GM12891 (cell line): ENCODE results near the gene FCER1G.

Experiments used
- POLR2A ChIP-seq: IDR thresholded peaks from 2 replicates; pipeline ENCODE4 v1.6.1; 2011; ENCODE audit warnings: low read depth, low read length, control low read depth
- POLR2AphosphoS5 ChIP-seq: IDR thresholded peaks from 2 replicates; pipeline ENCODE4 v1.6.1; 2011; ENCODE audit warnings: low read depth, low read length, control low read depth
- POU2F2 ChIP-seq: IDR thresholded peaks from 2 replicates; pipeline ENCODE4 v1.6.1; 2011; ENCODE audit warnings: low read depth, mild to moderate bottlenecking, control low read depth, low read length, moderate library complexity
- SPI1 ChIP-seq: IDR thresholded peaks from 2 replicates; pipeline ENCODE4 v1.6.1; 2011; ENCODE audit warnings: low read depth, low read length, control low read depth
- TAF1 ChIP-seq: IDR thresholded peaks from 2 replicates; pipeline ENCODE4 v1.6.1; 2011; ENCODE audit warnings: low read depth, low read length, control low read depth

GRCh38 chr1:161198194-161198896 is 16.8 kb upstream of the FCER1G start:
- no peak for TF ChIP-seq POLR2A
- TF ChIP-seq TAF1: no peak
- TF ChIP-seq POLR2AphosphoS5: no peak
- no peak for TF ChIP-seq SPI1
- no peak for TF ChIP-seq POU2F2
